HL-60/S4 (cell line): Measurements from ENCODE around the gene KCNQ1OT1.
"Not testable (repeated sequence)": the region's sequence is repeated elsewhere in the genome, so short reads cannot be mapped to it uniquely, and the experiment has no call there.

Experiments used
- in situ Hi-C: fragments of 300-500 bp; cut with MboI; formaldehyde crosslinking; loops from 2 replicates; pipeline ENCODE4 v1.14.3; 2022; ENCODE audit warnings: low sequenced_read_pairs

KCNQ1OT1 gene

GRCh38 chr11:2655016-2655719, 44.6 kb downstream of the KCNQ1OT1 start:
- in situ Hi-C loops, result no loop called here

DNA sequence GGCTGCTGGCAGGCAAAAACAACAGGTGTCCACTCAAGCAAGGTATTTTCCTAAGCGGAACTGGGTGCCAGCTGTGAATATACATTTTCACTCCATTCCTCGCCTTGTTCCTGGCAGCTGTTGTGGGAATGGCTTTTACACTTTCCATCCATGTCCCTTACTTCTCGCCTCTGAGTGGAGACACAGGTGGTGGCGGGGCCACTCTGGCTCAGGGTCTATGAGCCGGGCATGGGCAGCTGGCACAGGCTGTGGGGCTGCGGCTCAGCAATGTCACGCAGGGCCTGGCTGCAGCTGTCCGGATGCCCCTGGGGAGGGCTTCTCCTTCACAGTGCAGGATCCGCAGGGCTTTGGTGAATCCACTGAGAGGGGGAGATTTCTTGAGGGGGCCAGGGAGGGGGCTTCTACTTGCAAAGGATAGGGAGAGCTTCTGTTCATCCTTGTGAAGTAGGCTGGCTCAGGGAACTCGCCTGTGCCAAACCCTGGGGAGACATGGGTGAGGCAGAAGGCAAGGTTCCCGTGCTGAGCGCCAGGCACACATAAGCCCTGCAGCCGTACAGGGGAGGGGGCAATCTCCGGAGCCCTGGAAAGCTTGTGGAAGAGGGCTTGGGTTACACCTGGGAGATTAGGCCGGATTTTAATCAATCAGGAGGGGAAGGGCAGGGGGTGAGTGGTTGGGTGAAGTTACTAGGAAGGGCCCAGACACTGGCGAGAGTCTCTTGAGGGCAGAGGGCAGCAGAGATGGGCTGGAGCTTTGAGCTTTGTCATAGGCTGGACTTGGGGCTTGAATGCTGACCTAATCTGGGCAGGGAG, 45.7 kb downstream of the KCNQ1OT1 start:
- in situ Hi-C loops, result no loop called here

GRCh38 chr11:2653198-2653551, 46.6 kb downstream of the KCNQ1OT1 start:
- in situ Hi-C loops, result no loop called here

- in situ Hi-C loops, result no loop called here
Measured at GRCh38 chr11:2652333-2653197, 47.2 kb downstream of the KCNQ1OT1 start.

DNA sequence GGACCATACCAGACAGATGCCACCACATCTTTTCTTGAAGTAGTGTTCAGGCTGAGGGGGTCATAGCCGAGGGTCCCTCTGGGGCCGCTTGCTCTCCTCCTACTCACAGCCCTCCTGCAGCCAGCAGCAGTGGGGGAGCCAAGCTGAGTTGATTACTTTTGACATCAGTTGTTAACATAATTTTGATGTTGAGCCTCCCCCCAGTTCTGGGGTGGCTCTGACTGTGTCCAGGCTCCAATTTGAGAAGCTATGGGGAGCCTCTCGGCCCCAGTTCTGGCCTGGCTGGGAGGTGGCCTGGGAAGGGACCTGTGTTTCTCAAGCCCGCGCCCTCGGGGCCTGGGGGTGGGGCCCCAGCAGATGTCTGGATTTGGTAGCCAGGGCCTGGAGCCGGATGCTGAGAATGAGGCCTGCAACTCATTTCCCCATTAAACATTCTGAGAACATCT, 47.9 kb downstream of the KCNQ1OT1 start:
- in situ Hi-C loops, result no loop called here

DNA sequence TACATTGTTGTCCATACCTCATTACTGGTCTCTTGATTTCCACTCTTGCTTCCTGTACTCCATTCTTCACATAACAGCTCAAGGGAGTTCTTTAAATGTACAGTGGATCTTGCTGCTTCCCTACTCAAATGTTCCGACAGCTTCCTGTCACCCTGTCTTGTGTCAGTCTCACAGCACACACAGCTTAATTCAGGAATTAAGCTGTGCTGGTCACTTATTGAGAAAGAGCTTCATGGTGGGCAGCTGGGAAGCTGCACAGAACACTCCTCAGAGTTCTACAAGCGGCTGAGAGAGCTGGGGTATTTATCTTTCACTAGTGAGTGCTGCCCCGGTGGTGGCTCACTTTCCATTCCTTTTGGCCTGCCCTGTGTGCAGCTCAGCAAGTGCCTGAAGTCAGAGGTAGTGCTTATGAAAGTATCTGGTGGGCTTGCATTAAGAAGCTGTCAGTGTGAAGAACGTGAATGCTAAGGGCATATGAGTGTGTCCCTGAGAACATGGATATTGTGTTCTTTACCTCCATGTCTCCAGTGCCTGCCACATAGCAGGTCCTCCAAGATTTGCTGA, 48.7 kb downstream of the KCNQ1OT1 start:
- in situ Hi-C loops, result no loop called here

- in situ Hi-C loops, result no loop called here
Measured at GRCh38 chr11:2650343-2650867, 49.4 kb downstream of the KCNQ1OT1 start.

- in situ Hi-C loops, result no loop called here
Measured at GRCh38 chr11:2649848-2650247, 49.9 kb downstream of the KCNQ1OT1 start.

DNA sequence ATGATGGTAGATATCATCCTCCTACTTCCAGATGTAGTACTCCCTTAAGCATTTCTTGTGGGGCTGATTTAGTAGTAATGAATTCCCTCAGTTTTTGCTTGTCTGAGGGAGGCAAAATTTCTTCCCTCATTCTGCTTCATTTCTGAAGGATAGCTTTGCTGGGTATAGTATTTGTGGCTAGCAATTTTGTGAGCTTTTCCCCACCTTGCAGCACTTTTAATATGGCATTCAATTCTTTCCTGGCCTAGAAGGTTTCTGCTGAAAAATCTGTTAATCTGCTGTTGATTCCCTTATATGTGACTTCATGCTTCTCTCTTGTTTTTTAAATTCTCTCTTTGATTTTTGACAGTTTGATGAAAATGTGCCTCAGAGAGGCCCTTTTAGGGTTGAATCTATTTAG, 50.4 kb downstream of the KCNQ1OT1 start:
- in situ Hi-C loops, result no loop called here

GRCh38 chr11:2647953-2648352, 51.8 kb downstream of the KCNQ1OT1 start:
- in situ Hi-C loops, result no loop called here

DNA sequence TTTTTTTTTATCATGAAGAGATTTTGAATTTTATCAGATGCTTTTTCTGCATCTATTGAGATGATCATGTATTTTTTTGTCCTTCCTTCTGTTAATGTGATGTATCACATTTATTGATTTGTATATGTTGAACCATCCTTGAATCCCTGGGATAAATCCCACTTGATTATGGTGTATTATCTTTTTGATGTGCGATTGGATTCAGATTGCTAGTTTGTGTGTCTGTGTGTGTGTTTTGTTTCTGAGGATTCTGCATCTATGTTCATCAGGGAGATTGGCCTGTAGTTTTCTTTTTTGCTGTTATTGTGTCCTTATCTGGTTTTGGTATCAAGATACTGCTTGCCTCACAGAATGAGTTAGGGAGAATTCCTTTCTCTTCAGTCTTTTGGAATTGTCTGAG, 52.6 kb downstream of the KCNQ1OT1 start:
- in situ Hi-C loops, result no loop called here

GRCh38 chr11:2645779-2646118, 54.0 kb downstream of the KCNQ1OT1 start:
- in situ Hi-C loops, result no loop called here

DNA sequence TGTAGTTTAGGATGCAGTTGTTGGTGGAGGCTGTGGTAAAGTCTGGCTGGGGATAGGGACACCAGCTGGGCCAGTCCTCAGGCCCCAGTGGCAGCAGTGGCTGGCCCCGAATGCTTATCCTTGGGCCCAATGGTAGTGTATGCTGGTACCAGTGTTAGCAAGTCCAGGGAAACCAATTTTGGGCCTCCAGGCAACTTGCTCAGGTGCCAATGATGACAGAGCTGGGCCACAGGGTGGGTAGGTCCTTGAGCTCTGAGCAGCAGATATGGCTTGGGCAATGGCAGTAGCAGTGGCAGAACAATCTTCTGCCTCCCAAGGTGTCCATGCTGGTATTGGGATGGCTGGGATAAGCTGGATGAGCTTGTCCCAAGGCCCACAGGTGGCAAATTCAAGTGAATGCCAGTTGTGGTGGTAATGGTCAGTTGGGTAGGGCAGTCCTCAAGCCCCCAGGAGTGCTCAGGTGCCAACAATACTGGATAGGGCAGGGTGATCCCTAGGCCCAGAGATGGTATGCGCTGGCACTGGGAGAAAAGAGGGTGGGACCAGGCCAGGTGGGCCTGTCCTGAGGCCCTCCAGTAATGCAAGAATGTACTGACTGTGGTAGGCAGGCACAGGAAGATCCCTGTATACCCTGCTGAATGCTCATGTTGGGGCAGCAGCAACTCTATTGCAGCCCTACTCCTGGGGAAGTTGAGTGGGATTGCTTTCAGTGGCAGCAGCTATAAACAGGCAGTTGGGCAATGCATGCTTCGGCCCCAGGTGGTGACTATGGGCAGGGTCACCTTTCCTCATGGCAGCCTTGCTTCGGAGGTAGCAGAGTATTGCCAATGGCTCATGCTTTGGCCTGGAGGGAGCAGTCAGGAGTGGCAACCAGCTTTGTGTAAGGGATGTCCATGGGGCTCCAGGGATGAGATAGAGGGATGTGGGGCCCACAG, 54.7 kb downstream of the KCNQ1OT1 start:
- in situ Hi-C loops, result no loop called here

DNA sequence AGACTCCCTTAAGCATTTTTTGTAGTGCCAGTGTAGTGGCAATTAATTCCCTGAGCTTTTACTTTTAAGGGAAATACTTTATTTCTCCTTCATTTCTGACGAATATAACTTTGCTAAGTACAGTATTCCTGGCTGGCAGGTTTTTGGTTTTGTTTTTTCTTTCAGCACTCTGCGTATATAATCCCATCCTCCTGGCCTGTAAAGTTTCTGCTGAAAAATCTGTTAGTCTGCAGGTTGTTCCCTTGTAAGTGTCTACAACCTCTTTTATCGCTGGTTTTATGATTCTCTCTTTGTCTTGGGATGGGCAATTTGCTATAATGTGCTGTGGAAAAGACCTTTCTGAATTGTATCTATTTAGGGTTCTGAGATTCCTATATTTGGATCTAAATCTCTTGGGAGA, 56.0 kb downstream of the KCNQ1OT1 start:
- in situ Hi-C loops, result no loop called here

GRCh38 chr11:2641623-2642022, 58.2 kb downstream of the KCNQ1OT1 start:
- in situ Hi-C loops, result no loop called here

- in situ Hi-C loops, result not testable (repeated sequence)
Measured at GRCh38 chr11:2639763-2640162, 60.0 kb downstream of the KCNQ1OT1 start.

DNA sequence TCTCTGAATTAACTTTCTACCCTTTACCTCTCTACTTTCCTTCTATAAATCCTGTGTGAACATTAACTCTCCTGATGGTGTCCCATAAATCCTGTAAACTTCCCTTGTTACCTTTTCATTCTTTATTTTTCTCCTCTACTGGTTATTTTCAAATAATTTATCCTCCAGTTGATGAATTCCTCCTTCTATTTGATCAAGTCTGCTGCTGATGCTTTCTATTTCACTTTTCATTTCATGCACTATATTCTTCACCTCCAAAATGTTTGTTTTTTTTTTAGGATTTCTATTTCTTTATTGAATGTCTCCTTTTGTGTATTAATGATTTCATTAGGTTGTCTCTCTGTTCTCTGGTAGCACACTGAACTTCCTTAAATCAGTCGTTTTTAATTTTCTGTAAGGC, 68.6 kb downstream of the KCNQ1OT1 start:
- in situ Hi-C loops, result no loop called here

DNA sequence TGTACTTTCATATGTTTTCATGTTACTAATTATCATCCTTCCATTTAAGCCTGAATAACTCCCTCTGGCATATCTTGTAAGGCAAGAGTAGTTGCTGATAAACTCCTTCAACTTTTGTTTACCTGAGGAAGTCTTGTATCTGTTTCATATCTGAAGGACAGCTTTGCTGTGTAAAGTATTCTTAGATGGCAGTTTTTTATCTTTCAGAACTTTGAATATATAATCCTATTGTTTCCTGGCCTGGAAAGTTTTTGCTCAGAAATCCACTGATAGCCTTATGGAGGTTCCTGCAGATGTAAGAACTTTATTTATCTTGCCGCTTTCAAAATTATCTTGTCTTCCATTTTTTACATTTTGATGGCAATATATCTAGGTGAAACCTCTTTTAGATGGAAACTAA, 69.1 kb downstream of the KCNQ1OT1 start:
- in situ Hi-C loops, result no loop called here

DNA sequence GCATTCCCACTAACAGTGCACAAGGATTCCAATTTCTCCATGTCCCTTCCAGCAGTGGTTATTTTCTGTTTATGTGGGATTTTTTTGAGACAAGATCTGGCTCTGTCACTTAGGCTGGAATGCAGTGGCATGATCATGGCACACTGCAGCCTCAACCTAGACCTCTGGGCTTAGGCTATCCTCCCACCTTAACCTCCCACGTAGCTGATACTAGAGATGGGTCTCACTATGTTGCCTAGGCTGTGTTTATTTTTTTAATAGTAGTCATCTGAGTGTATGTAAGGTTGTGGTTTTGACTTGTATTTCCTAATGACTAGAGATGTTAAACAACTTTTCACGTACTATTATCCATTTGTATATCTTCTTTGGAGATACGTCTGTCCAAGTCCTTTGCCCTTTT, 74.6 kb downstream of the KCNQ1OT1 start:
- in situ Hi-C loops, result no loop called here

DNA sequence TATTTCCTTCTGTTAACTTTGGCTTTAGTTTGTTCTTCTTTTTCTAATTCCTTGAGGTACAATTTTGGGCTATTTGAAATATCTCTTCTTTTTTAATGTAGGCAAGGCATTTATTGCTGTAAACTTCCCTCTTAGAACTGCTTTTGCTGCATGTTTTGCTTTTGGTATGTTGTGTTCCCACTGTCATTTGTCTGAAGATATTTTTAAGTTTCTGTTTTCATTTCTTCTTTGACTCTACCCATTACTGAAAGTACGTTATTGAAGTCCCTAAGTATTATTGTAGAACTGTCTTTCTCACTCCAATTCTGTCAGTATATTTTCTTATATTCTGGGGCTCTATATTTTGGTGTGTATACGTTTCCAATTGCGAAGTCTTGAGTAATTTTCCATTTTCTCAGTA, 77.9 kb downstream of the KCNQ1OT1 start:
- in situ Hi-C loops, result no loop called here
